ENCODE results near the gene NDE1.

DNA sequence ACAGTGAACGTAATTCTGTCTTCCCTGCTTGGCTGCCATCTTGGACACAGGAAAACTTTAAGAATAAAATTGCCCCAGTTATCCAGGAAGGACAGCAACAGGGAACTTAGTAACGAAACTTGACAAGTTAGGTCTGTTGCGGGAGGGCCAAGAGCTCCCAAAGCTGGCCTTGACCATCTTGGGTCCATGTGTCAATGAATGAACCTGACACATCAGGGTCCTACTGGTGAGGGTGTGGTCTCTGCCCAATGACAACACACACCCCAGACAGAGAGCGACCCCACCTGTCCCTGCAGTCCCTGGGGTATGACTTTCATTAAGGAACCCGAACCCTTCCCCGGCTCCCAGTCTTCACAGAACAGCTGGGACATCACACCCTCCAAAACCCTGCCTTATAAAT lies 96.3 kb downstream of the NDE1 start:
- TF ChIP-seq, protein P1, sequence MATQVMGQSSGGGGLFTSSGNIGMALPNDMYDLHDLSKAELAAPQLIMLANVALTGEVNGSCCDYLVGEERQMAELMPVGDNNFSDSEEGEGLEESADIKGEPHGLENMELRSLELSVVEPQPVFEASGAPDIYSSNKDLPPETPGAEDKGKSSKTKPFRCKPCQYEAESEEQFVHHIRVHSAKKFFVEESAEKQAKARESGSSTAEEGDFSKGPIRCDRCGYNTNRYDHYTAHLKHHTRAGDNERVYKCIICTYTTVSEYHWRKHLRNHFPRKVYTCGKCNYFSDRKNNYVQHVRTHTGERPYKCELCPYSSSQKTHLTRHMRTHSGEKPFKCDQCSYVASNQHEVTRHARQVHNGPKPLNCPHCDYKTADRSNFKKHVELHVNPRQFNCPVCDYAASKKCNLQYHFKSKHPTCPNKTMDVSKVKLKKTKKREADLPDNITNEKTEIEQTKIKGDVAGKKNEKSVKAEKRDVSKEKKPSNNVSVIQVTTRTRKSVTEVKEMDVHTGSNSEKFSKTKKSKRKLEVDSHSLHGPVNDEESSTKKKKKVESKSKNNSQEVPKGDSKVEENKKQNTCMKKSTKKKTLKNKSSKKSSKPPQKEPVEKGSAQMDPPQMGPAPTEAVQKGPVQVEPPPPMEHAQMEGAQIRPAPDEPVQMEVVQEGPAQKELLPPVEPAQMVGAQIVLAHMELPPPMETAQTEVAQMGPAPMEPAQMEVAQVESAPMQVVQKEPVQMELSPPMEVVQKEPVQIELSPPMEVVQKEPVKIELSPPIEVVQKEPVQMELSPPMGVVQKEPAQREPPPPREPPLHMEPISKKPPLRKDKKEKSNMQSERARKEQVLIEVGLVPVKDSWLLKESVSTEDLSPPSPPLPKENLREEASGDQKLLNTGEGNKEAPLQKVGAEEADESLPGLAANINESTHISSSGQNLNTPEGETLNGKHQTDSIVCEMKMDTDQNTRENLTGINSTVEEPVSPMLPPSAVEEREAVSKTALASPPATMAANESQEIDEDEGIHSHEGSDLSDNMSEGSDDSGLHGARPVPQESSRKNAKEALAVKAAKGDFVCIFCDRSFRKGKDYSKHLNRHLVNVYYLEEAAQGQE (IDR thresholded peaks at IDR 0.05; ENCODE audit: insufficient read depth in 1 of 2, low read depth in 2 of 2, low read length in 2 of 2), result no peak
- TF ChIP-seq POLR2AphosphoS5 (IDR thresholded peaks at IDR 0.05; ENCODE audit: low read depth, low read length), result no peak

Data from PFSK-1 (cell line).